GM18858 (cell line): Measurements from ENCODE around the gene CSNK2A1.
"Not testable (repeated sequence)": the region's sequence is repeated elsewhere in the genome, so short reads cannot be mapped to it uniquely, and the experiment has no call there.

ENCODE experiments used
- ATAC-seq: cut with Tn5 transposase; IDR thresholded peaks from one replicate; pipeline ENCODE4 v1.9.1; 2021; ENCODE audit not compliant: unreplicated experiment

CSNK2A1 gene

DNA sequence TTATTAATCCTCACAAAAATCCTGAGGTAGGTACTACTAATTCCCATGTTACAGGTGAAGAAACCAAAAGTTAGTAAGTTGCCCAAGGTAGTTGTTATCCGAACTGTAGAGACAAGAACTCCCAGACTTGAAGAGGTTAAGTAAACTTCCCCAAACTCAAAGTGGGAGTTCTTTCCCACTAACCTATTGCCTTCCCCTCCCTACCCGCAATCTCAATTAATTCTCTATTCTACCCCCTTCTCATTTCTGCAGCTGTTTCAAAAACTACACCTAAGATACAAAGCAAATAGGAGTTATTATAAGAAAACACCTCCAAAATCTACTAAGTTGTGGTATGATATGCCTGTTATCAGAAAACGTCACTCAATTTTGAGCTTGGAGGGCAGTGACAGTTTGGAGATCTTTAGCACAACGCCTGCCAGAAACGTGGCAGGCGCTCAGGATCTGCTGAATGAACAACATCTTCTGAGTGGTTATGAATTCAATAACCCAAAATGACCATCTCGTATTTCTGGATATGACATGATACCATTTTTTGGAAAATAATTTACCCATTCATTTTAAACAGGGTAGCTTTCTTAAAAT, 7.1 kb downstream of the CSNK2A1 start:
- no peak for ATAC-seq

- no peak for ATAC-seq
These were observed 7.6 kb downstream of the CSNK2A1 start for GRCh38 chr20:535958-536357.

- ATAC-seq = no peak
These were observed 10.1 kb downstream of the CSNK2A1 start for GRCh38 chr20:533526-533925.

GRCh38 chr20:532530-532929, 11.1 kb downstream of the CSNK2A1 start:
- ATAC-seq = no peak

DNA sequence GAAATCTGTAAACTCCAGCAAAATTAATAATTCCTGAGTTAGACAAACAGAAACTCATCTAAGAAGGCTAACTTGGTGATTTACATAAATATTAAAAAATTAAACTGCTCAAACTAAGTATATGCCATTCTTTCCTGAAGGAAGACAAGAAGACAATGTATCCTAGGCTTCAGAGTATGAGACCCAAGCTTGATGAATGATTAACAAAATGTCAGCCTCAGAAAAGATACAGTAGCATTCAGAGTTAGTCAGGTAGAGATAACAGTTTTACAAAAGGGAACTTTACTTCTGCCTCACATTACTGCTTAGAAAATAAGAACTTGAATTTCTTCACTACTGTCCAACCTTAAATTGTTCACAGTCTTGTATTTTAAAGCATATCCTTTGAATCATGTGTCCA, 12.0 kb downstream of the CSNK2A1 start:
- ATAC-seq = no peak

DNA sequence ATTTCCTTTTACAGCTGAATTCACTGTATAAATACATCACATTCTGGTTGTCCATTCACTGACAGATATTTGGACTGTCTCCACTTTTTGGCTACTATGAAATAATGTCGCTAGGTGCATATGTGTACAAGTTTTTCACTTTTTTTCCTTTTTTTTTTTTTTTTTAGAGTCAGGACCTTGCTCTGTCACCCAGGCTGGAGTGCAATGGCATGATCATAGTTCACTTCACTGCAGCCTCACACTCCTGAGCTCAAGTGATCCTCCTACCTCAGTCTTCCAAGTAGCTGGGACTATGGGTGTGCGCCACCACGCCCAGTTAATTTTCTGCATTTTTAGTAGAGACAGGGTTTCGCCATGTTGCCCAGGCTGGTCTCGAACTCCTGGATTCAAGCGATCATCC, 13.3 kb downstream of the CSNK2A1 start:
- ATAC-seq = no peak

GRCh38 chr20:528923-529604, 14.5 kb downstream of the CSNK2A1 start:
- no peak for ATAC-seq

DNA sequence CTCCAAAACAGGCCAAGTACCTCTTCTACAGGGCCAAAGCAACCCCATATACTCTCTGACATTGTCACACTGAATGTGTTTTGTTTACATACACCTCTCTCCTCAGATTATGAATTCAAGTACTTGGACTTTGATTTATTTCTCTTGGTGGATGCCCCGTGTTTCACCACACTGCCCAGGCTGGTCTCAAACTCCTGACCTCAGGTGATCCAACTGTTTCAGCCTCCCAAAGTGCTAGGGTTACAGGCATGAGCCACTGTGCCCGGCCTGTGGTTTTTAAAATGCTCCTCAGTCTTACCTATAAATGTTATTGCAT, 16.1 kb downstream of the CSNK2A1 start:
- ATAC-seq = no peak

GRCh38 chr20:521860-522259, 21.7 kb downstream of the CSNK2A1 start:
- no peak for ATAC-seq

- no peak for ATAC-seq
These were observed 23.6 kb downstream of the CSNK2A1 start for GRCh38 chr20:519999-520398.

- ATAC-seq = no peak
These were observed 26.4 kb downstream of the CSNK2A1 start for GRCh38 chr20:517221-517620.

DNA sequence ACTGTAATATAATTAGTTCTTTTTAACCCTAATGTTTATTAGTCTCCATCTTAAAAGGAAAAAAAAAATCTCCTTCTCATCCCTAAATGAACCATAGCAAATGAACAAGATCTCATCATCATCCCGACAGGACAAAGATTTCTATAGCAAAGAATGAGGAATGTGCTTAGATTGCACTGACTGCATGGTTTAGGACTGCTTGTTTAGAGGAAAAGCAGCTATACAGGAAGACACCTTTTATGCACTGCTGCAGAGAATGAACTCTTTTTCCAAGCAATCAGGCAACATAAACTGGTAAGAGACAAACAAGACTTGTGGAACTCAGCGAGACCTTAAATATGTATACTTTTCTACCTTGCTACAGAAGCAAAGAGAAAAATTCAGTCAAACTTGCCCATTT, 26.8 kb downstream of the CSNK2A1 start:
- no peak for ATAC-seq

GRCh38 chr20:515696-516095, 27.9 kb downstream of the CSNK2A1 start:
- ATAC-seq = no peak

- no peak for ATAC-seq
These were observed 30.2 kb downstream of the CSNK2A1 start for GRCh38 chr20:513429-513828.

GRCh38 chr20:510328-511057, 33.1 kb downstream of the CSNK2A1 start:
- ATAC-seq = not testable (repeated sequence)

DNA sequence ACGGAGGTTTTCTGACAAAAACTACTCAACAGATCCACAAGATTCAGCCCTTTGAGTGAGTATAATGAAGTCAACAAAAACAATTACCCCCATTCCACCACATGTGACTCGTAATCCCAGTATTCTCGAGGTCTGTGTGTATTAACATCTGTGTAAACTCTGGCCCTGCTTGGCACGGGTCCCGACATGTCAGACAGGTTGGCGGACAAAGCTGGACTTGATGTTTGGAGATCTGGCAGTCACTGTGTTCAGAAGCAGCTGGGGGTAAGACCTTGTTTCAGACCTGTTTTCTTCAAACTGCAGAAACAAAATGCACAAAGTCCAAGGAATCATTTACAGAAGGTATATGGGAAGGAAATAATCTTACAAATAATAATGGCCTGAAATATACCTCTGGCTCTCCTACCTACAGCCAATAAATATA, 35.2 kb downstream of the CSNK2A1 start:
- not testable (repeated sequence) for ATAC-seq

DNA sequence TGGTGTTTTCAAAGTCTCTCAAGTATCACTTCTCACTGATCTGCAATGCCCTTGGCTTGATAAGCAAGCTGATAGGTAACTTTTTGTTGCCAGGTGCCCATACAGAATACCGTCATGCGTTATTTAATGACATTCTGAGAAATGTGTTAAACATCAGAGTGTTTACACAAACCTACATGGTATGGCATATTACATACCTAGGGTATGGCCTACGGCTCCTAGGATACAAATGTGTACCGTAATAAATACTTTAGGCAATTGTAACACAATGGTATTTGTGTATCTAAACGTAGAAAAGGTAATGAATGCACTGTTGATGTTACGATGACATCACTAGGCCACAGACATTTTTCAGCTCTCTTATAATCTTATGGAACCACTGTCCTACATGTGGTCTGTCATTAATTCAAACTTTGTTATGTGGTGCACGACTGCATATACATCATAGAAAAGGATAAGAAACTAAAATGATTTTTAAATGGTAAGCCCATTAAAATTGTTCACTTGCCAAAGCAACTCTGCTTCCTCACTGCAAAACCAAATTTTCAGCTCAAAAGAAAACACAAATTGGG, 35.7 kb downstream of the CSNK2A1 start:
- no peak for ATAC-seq

- ATAC-seq = no peak
These were observed 36.4 kb downstream of the CSNK2A1 start for GRCh38 chr20:507006-507758.

DNA sequence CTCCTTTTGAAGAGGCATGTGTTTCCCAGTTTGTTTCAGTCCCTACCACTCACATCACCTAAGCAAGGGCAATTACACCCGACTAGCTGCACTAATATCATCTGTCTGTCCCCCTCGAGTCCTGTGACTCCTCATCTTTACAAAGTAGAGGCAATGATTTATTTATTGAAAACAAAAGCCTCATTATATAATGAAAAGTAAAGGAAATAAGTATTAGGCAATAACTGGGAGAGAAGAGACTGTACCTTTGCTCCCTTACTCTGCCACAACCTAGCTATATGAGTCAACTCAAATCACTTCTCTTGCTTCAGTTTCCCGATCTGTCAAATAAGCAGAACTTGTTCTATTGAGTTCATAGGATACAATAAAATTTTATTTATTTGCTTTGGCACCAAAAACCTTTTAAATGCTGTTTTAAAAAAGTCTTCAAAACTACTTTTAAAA, 38.9 kb downstream of the CSNK2A1 start:
- ATAC-seq = no peak

DNA sequence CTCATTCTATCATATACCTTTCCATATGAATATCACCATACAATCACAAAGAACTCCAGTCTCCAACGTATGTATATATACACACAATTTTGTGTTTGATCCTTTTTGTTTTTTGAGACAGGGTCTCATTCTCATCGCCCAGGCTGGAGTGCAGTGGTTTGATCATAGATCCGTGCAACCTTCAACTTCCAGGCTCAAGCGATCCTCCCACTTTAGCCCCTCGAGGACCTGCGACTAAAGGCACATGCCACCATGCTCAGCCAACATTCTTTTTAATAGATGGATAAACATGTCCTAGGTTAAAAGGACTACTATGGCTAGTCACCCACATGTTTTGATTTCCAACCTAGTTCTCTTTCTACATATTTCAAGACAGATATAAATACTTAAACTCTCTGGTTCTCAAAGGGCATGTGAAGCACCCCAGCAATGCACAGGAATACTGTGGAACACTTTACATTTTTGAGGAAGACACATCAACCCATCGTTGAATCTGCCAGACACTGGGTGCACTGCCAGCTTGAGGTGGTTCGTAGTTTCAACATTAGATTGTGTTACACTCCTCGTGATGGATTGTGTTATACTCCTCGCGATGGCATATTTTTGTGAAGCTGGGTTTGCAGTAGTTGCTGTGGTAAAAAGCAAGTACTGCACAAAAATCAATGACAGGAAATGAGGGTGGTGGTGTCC, 40.4 kb downstream of the CSNK2A1 start:
- no peak for ATAC-seq

DNA sequence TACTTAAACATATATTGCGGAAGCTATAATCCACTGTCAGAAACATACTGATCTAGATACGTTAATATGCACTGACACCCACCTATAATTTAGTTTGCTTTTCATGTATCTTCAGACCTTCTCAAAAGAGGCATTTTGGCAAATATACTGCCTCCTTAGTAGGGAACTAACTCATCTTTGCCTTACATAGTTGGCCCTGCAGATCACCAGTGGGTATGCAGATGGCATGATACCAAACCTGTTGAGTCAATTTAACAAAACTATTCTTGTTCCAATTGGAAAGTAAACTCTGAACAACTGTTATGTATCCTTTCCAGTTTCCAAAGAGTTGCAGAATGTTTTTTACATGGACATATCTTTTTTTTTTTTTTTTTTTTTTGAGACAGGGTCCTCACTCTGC, 45.6 kb downstream of the CSNK2A1 start:
- no peak for ATAC-seq
